ENCODE data around the gene KIF12.
A peak's percentile ranks its signal among the peaks of the same experiment; 100 is the strongest.

KIF12 gene

DNA sequence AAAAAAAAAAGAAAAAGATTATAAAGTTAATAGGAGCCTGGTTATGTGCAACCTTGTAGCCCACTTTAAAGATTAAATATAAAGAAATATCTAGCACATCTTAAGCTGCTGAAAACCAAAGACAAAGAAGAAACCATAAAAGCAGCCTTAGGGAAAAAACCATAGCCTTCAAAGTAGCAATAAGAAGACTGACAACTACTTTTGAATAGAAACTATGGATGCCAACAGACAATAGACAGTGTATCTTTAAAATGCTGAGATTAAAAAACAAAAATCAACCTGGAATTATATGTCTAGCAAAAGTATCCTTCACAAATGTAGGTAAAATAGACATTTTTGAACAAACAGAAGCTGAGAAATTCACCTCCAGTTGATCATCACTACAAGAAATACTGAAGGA is 3.4 kb upstream of the KIF12 start:
- no peak for DNase-seq

DNA sequence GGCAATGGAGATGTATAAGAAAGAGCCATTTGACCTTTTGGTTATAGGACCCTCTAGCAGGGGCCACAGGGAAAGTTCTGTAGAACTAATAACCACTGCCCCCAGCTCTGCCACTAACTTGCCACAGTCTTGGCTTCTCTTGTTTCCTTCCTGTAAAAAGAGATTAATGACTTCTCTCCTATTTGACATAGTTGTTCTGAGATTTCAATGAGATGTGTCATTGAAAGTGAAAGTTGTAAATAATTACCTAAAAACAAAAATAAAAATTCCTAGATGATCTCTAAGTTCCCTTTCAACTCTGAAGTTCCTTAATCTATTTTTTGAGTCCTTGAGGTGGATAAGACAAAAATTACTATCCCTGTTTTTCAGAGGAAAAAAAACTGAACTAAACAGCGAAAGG is 1.4 kb upstream of the KIF12 start:
- DNase-seq, result no peak

DNA sequence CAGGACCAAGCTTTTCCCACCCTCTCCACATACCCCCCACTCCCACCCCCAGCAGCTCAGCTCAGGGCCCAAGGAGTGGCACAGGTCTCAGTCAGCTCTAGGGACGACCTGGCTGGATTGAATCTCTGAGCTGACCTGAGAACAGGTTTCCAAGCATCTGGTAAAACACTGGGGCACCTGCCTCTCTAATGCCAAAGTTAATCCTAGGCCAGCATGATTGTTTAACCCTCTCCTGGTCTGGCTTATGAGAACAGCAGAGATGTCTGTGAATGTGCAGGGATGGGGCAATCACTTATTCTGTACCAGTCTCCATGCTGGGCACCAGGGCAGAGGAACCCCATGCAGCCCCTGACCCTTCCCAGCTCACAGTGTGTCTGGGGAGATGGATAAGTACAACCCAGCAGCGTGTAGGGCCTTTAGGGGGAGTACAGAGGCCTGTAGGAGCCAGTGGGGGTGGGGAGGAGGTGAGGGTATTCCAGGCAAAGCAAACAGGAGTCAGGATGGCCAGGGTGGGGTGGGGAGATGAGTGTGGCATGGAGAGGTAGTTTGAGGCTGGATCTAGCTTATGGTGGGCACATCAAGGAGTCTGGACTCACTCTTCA is 678 bp upstream of the KIF12 start:
- no peak for DNase-seq

GRCh38 chr9:114098021-114098935 is 814 bp downstream of the KIF12 start:
- DNase-seq, result peak; percentile 58

DNA sequence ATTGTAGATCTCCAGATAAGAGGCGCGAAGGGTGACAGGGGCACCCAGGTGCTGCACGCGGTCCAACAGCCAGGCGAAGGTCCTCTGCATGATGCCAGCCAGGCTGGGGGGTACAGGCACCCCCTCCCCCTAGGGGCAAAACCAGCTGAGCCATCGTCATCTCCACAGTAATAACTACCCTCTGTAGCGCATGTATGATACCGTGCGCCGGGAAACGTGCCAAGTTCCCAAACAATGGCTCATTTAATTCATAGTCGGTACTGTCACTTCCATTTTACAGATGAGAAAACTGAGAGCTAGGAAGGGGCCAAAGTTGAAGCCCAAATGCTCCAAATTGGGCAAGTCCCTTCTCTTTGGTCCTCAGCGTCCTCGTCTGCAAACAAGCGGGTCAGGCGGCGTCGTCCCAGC is 1.5 kb downstream of the KIF12 start:
- DNase-seq, result no peak

- no peak for DNase-seq
Measured at GRCh38 chr9:114096866-114097612, 2.1 kb downstream of the KIF12 start.

DNA sequence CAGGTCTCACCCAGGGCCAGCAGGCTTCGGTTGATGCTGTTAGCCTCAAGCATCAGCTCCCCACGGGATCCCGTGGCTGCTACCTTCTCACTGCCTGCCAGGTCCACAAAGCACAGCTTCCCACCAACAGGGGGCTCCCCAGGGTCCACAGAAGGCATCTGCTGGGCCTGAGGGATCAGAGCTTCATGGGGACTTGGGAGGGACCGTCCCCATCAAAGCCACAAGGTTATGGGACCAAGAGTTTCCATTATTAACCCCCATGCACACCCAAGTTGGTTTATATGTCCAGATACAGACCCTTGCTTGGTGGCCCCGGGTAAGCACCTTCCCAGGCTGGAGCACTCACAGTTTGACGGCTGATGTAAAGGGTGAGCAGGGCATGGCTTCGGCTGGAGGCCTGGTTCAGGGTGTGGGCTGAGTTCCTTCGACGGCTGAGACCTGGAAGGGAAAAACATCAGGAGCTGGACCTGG is 3.0 kb downstream of the KIF12 start:
- DNase-seq, result no peak

DNA sequence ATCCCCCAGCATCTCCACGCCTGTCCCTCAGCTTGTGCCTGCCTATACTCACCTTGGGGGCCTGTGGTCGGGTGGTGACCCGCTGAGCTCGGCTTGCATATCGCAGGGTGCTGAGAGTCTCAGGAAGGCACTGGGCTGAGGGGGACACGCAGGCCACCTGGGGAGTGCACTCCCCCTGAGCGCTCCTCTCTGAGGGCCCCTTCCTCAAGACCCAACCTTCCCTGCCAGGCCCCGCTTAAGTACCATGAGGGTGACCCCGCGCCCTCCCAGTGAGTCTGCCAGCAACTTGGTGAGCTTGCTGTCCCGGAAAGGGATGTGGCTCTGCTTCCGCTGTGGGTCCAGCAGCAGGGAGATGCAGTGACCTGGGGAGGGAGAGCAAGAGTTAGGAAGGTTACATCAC is 4.1 kb downstream of the KIF12 start:
- no peak for DNase-seq

DNA sequence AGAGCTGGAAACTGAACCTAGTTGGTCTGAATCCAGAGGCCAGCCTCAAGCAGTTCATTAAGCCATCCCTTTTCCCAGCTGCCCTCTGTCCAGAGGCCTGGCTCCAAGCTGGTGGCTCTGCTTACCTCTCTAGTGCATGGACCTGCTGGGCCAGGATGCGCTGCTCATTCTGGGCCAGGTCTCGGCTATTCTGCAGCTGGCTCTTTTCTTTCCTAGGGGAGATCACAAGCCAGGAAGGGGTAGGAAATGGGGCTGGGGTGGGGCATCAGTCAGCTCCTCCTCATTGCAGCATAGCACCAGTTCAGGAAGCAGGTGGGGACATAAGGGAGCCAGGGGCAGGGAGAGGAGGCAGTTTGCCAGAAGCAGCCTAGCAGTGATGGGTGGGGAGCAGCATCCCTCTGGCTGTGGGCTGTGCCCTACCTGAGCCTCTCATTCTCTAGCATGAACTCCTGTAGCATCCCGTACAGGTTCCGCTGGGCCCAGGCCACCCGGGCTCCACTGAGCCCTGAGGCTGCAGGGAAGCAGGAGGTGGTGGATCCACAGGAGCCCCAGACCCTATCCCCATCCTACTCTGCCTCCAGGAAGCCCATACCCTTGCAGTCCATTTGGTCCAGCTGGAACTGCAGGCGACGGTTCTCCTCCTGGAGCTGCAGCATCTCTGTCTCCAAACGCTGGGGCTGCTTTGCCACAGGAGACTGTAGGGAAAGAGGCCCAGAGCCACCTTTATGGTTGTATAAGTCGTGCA is 5.2 kb downstream of the KIF12 start:
- no peak for DNase-seq

DNA sequence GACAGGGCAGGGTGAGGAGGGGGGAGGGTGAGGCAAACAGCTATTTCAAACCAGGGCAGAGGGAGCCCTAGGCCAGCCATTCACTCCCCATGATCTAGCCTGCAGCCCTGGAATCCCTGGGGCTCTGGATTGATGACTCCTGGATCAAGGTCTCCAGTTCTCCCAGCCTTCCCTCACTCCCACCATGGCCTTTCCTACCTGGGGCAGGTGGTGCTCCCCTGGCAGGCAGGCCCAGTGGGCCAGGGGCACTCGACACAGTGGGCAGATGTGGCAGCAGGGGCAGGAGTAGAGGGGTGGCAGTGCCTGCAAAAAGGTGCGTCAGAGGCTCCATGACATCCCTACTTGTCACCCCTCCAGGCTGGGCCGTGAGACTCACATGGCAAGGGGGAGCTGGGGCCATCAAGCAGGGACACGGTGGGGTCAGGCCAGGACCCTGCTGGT is 6.0 kb downstream of the KIF12 start:
- no peak for DNase-seq

DNA sequence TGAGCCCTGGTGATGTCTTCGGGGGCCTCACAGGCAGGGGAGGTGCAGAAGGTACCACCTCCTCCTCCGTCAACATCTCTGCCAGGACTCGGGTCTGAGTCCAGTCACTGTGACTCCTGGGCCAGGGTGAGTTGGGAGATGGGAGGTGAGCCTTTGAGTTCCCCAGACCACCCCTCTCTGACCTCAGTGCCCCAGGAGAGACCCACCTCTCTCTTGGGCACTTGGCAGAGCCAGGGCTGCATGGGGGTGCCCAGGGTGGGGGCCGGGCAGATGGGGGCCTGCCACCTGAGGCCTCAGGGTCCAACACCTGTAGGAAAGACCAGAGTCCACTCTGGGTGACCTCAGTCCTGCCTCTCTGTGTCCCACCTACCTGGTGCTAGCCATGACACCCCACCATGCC is 6.8 kb downstream of the KIF12 start:
- DNase-seq, result no peak

DNA sequence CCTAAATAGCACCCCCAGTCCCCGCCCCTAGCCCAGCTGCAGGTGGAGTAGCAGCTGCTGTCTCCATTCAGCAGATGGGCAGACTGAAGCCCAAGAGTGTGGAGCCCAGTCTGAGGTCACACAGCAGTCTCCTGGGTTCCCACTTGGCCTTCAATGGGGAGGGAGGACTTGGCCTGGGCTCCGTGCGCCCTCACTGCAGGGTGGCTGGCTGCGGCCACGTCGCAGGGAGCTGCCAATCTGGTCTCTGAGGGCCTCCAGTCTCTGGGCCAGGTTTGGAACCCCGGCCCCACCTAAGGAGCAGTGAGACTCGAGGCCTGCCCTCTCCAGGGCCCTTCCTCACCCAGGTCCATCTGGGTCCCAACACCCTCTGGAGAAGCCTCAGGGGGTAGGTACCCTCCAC is 7.4 kb downstream of the KIF12 start:
- no peak for DNase-seq

- no peak for DNase-seq
Measured at GRCh38 chr9:114090798-114091197, 8.3 kb downstream of the KIF12 start.

DNA sequence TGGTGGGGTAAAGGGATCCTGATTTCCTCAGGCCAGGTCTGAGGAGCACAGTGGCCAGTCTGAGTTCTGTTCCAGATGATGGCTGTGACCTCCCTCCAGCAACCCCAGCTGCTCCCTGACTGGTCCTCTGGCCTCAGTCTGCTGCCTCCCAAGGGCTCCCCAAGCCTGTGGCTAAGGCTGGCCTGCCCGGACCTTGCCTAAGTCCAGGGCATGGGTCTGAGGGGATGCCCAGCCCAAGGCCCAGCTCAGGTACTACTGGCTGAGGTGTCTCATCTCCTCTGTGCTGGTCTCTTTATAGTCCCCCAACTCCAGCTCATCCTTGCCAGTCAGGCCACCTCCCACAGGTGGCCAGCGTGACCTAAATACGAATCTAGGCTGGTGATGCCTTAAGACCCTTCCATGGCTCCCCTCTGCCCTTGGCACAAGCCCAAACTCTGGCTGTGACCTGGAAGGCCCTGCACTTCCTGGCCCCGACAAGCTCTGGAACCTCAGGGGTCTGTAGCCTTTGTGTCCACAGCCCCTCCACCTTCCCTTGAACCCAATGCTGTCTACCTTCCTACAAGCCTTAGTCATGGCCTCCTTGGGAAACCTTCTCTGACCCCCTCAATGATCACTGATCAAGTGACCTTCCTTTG is 9.8 kb downstream of the KIF12 start:
- no peak for DNase-seq

- DNase-seq, result no peak
Measured at GRCh38 chr9:114088571-114089170, 10.4 kb downstream of the KIF12 start.

DNA sequence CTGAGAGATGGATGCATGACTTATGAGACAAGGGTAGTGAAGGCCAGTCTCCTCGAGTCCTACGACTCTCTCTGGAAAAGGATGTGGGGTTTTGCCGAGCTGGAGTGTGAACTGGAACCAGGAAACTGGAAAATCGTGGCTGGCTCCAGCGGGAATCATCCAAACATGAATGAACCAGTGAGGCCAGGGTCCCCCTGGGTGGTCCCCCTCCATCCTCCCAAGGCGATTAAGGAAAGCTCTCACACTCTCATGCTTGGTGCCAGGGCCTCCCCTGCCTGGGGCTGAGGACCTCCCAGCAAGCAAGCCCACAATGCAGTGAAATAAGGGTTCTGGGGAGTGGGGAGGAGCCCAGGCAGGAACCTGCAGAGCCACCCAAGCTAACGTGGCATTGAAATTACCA is 11.4 kb downstream of the KIF12 start:
- no peak for DNase-seq

DNA sequence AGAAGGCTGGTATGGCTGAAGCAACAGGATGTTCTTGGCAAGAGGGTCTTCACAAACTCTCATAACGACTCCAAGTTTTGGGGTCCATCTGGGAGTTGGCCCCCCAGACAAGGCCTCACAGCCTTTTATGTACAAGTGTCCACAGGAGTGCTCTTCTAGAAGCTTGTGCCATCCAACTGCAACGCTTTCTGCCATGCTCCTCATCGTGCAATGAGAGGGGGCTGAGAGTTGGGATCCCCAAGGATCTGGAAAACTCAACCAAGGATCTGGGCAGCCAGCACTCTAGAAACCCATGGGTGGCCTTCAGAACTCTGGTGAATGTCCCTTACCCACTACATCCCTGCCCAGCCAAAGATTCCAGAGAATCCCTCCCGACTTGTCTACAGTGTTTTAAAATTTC is 12.5 kb downstream of the KIF12 start:
- DNase-seq, result no peak

DNA sequence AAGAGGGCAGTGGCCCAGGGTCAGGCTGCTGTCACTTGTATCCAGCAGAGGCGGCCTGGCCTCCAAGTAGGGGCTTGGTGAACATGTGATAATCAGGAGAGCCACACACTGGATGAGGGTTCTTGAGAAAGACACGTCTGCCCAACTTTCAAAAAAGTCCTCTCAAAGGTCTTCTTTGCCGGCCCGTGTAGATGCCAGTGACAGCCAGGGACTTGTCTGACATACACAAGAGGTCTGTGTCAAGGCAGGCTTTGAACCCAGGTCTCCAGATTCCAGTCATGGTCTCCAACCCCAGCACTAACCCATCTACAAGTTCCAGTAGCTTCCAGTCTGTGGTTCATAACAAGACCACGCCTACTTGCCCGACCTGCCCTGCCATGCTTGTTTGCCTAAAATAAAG is 13.1 kb downstream of the KIF12 start:
- no peak for DNase-seq

- DNase-seq, result no peak
Measured at GRCh38 chr9:114085387-114085789, 13.7 kb downstream of the KIF12 start.

- DNase-seq, result no peak
Measured at GRCh38 chr9:114084282-114085073, 14.6 kb downstream of the KIF12 start.

- DNase-seq, result no peak
Measured at GRCh38 chr9:114083666-114084065, 15.4 kb downstream of the KIF12 start.
